H1 (cell line): ENCODE measurements around the gene SSU72. TPM values are rescaled to one million over a fixed set of nuclear protein-coding genes. Genes with fewer than 3 reads are reported as not detected.

Experiments used
- BRCA1 ChIP-seq: IDR thresholded peaks from 2 replicates; pipeline ENCODE4 v1.6.1; 2012; ENCODE audit warnings: low read depth, low read length, improper control_type of control experiment
- CBX5 ChIP-seq: fragments of 300-800, 300-1000 bp; sonication (generic); IDR thresholded peaks from 2 replicates; pipeline ENCODE4 v1.7.1; 2016; ENCODE audit warnings: antibody characterized with exemption, low read length, low read depth
- CBX8 ChIP-seq: fragments of 300-800, 300-1000 bp; sonication (generic); IDR thresholded peaks from 2 replicates; pipeline ENCODE4 v1.7.1; 2016; ENCODE audit warnings: low read depth, low read length, borderline replicate concordance
- CREB1 ChIP-seq: IDR thresholded peaks from 2 replicates; pipeline ENCODE4 v1.6.1; 2012; ENCODE audit warnings: inconsistent platforms
- E2F6 ChIP-seq: IDR thresholded peaks from 2 replicates; pipeline ENCODE4 v1.6.1; 2012; ENCODE audit warnings: inconsistent platforms
- EP300 ChIP-seq, 2 experiments: IDR thresholded peaks; 1 replicate in 1 of 2; 2 replicates in 1 of 2; pipeline ENCODE4 v1.6.1; 2011 to 2012; ENCODE audit warnings: low read depth in 2 of 2, low read length in 2 of 2, mild to moderate bottlenecking in 2 of 2, borderline replicate concordance in 1 of 2, inconsistent platforms in 1 of 2, moderate library complexity in 1 of 2
- EZH2 ChIP-seq: fragments of 200-600 bp; sonication (generic); IDR thresholded peaks from 2 replicates; pipeline ENCODE4 v1.7.1; 2012; ENCODE audit warnings: low read depth, mild to moderate bottlenecking, moderate library complexity, low read length, inconsistent platforms; ENCODE audit not compliant: severe bottlenecking
- FOSL1 ChIP-seq: IDR thresholded peaks from 2 replicates; pipeline ENCODE4 v1.6.1; 2011; ENCODE audit warnings: mild to moderate bottlenecking, low read depth, low read length, moderate library complexity; ENCODE audit not compliant: insufficient read depth
- GABPA ChIP-seq: IDR thresholded peaks from 2 replicates; pipeline ENCODE4 v1.6.1; 2011; ENCODE audit warnings: mild to moderate bottlenecking, low read length, moderate library complexity, borderline replicate concordance; ENCODE audit not compliant: insufficient read depth
- JUN ChIP-seq: IDR thresholded peaks from 2 replicates; pipeline ENCODE4 v1.6.1; 2011; ENCODE audit warnings: low read depth, mild to moderate bottlenecking, improper control_type of control experiment, low read length
- POLR2AphosphoS5 ChIP-seq: IDR thresholded peaks from 2 replicates; pipeline ENCODE4 v1.6.1; 2011; ENCODE audit warnings: low read depth, low read length
- RBBP5 ChIP-seq: IDR thresholded peaks from 2 replicates; pipeline ENCODE4 v1.7.1; 2012; ENCODE audit warnings: low read depth, mild to moderate bottlenecking, inconsistent platforms, low read length, moderate library complexity, borderline replicate concordance
- RNF2 ChIP-seq: fragments of 200-900, 300-1000 bp; sonication (generic); IDR thresholded peaks from 2 replicates; pipeline ENCODE4 v1.7.1; 2016; ENCODE audit warnings: borderline replicate concordance, low read depth, mild to moderate bottlenecking, antibody characterized with exemption, low read length; ENCODE audit not compliant: poor library complexity, severe bottlenecking; ENCODE audit errors: missing control alignments
- RXRA ChIP-seq: IDR thresholded peaks from 2 replicates; pipeline ENCODE4 v1.6.1; 2011; ENCODE audit warnings: low read depth, mild to moderate bottlenecking, low read length, moderate library complexity; ENCODE audit not compliant: insufficient read depth
- SIN3A ChIP-seq, 2 experiments: IDR thresholded peaks in 1 of 2; conservative IDR thresholded peaks in 1 of 2; 2 replicates each; pipeline ENCODE4 v1.6.1; 2011 to 2012; ENCODE audit warnings: low read length in 2 of 2, improper control_type of control experiment in 1 of 2, low read depth in 1 of 2, mild to moderate bottlenecking in 1 of 2
- SIRT6 ChIP-seq: IDR thresholded peaks from one replicate; pipeline ENCODE4 v1.7.1; 2012; ENCODE audit warnings: low read length, inconsistent platforms
- polyA plus RNA-seq, 7 experiments: library from polyadenylated mRNA; depleted of rRNA in 3 of 7; stranded (reverse) in 5 of 7; unstranded in 2 of 7; fragments of >200 nt in 5 of 7; fragments of 200-250 nt in 2 of 7; gene quantifications; 1 replicate in 5 of 7; 2 replicates in 1 of 7; 4 replicates in 1 of 7; pipeline versions ENCODE4 v1.2.1 to v1.2.3, GENCODE V29; 2011 to 2013; ENCODE audit warnings: missing spikeins in 2 of 7, mixed read lengths in 2 of 7
- total RNA-seq: library from RNA; stranded (reverse); fragmentation: NEBNext Ultra II Directional; extraction: Animal tissue kit (Norgen Biotek cat#: 25700); gene quantifications from 2 replicates; pipeline ENCODE4 v1.2.1, GENCODE V29; 2021
- TF ChIP-seq, protein P1 (sequence below): IDR thresholded peaks from 2 replicates; pipeline ENCODE4 v1.6.1; 2012; ENCODE audit warnings: inconsistent platforms
- TF ChIP-seq, protein P2 (sequence below), 3 experiments: IDR thresholded peaks; 1 replicate in 2 of 3; 2 replicates in 1 of 3; pipeline versions ENCODE4 v1.5.1 to v1.6.1; 2011; ENCODE audit warnings: low read length in 3 of 3, mild to moderate bottlenecking in 3 of 3, inconsistent platforms in 2 of 3, low read depth in 1 of 3, moderate library complexity in 1 of 3; ENCODE audit not compliant: insufficient read depth in 1 of 3; ENCODE audit errors: control extremely low read depth in 1 of 3

SSU72 gene
- total and polyA plus RNA-seq, 2 of the 8 experiments (the other 6 are each of a cell fraction or from before 2014, with no cell fraction given): 110 to 165 TPM

DNA sequence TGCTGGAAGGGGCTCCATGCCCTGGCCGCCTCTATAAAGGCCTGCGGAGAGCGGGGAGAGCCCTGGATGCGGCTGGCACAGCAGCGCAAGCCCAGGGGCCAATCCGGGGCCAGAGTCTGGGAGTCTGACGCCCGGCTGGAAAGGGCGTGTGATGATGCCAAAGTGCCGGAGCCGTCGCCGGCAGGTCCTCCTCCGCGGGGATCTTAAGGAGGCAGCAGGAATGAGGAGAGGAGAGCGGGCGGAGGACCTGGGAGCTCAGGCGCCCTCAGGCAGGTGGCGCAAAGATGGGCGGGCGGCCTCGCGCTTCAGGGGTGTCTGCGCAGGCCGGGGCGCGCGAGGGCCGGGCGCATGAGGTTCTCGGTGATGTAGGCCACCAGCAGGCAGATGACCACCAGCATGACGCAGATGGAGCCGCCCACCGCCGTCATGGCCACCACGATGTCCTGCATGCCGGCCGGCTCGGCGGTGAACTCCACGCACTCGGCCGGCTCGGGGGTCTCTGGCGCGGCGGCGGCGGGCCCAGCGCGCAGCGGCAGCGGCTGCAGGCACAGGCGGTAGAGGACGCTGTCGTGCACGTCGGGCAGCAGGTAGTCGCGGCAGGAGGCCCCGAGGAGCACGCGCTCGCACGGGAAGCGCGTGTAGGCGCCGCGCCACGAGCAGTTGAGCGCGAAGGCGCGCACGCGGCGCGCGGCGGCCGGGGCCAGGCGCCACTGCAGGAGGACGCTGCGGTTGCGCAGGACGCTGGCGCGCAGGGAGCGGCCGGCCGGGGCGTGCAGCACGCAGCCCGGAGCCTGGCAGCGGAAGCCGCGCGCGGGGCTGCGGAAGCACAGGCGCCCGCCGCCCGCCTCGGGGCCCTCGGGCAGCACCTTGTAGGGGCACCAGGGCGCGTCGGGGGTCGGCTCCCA lies 24.6 kb upstream of the SSU72 start (continued):
- TF ChIP-seq, protein P1, sequence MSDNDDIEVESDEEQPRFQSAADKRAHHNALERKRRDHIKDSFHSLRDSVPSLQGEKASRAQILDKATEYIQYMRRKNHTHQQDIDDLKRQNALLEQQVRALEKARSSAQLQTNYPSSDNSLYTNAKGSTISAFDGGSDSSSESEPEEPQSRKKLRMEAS: peak; percentile 93
- TF ChIP-seq RXRA (no peak), SIRT6 (no peak), CBX5 (no peak), CBX8 (no peak), E2F6 (peak; percentile 83), GABPA (peak; percentile 77; the same call in 1 of the 2 replicates), BRCA1 (no peak), JUN (no peak), RBBP5 (peak; percentile 73; the same call in 1 of the 2 replicates), CREB1 (peak; percentile 80), RNF2 (peak; percentile 44), EP300 (IDR thresholded peaks at IDR 0.05; ENCODE audit: borderline replicate concordance in 1 of 2, low read depth in 2 of 2, low read length in 2 of 2) (no peak), POLR2AphosphoS5 (no peak), FOSL1 (no peak), SIN3A (conservative IDR thresholded peaks at IDR 0.05 in 1 of 2, IDR thresholded peaks at IDR 0.05 in 1 of 2; ENCODE audit: low read depth in 1 of 2, low read length in 2 of 2) (0 out of 4 replicates have a peak, but pooled peaks of 1 of the 2 experiments have one; percentile 32), EZH2 (peak; percentile 37)
- TF ChIP-seq, protein P2, sequence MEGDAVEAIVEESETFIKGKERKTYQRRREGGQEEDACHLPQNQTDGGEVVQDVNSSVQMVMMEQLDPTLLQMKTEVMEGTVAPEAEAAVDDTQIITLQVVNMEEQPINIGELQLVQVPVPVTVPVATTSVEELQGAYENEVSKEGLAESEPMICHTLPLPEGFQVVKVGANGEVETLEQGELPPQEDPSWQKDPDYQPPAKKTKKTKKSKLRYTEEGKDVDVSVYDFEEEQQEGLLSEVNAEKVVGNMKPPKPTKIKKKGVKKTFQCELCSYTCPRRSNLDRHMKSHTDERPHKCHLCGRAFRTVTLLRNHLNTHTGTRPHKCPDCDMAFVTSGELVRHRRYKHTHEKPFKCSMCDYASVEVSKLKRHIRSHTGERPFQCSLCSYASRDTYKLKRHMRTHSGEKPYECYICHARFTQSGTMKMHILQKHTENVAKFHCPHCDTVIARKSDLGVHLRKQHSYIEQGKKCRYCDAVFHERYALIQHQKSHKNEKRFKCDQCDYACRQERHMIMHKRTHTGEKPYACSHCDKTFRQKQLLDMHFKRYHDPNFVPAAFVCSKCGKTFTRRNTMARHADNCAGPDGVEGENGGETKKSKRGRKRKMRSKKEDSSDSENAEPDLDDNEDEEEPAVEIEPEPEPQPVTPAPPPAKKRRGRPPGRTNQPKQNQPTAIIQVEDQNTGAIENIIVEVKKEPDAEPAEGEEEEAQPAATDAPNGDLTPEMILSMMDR (IDR thresholded peaks at IDR 0.05; ENCODE audit: control extremely low read depth in 1 of 3, insufficient read depth in 1 of 3, low read depth in 1 of 3, low read length in 3 of 3): peak in 2 of 3 experiments; percentile 55 to 65; a peak in 3 of 4 replicates
